ENCODE measurements around the gene ARSB.

The ARSB gene

GRCh38 chr5:78929833-78930232, 55.3 kb downstream of the ARSB start:
- TF ChIP-seq CTCF (IDR thresholded peaks at IDR 0.05), result no peak

- TF ChIP-seq CTCF (IDR thresholded peaks at IDR 0.05), result no peak
Observed at GRCh38 chr5:78927657-78928282, 57.3 kb downstream of the ARSB start.

GRCh38 chr5:78926252-78926651, 58.9 kb downstream of the ARSB start:
- no peak for TF ChIP-seq CTCF (IDR thresholded peaks at IDR 0.05)

- no peak for TF ChIP-seq CTCF (IDR thresholded peaks at IDR 0.05)
Observed at GRCh38 chr5:78925129-78925876, 59.8 kb downstream of the ARSB start.

DNA sequence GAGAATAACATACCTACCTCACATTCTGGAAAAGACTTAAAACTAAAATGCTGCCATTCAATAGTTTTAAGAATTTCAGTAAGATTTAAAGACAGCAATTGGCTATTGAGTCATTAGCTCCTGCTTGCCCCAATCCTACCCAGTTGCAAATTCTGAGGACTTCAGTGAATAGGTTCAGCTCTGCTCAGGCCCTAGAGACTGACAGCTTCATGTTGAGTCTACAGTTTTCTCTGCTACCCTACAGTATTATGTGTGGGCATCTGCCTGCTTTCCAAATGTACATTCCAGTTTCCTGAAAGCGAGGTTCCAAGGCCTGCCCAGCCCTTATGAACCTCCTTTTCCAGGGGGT, 61.5 kb downstream of the ARSB start:
- no peak for TF ChIP-seq CTCF (IDR thresholded peaks at IDR 0.05)

DNA sequence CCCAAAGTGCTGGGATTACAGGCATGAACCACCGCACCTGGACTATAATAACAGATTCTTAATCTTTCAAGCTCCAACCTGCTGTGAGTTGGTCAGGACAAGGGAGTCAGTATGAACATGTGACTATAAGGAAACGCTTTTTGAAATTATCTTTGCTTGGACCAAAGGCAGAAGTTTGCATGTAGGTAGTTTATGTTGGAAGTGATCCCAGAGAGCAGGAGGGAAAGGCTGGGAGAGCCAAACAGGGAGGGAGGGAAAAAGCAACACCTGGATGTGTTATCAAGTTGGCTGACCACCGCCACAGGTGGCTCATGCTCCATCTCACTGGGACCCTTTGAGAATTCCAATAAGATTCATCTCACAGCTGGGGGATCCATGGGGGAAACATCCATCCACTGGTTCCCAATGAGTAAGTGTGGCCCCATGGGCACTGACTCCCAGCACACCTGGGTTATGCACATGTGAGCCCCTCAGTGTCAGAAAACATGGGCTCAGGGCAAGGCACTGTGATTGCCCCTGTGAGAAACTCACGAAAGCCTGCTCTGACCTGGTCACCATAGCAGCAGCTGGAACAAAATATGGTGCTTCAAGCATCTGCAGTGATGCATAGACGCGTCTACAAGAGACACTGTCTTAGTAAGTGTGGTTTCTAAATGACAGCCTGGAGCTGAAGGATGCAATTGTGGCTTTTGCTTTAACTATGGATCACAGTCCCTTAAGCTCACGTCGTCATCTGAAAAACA, 62.1 kb downstream of the ARSB start:
- TF ChIP-seq CTCF (IDR thresholded peaks at IDR 0.05), result no peak

- no peak for TF ChIP-seq CTCF (IDR thresholded peaks at IDR 0.05)
Observed at GRCh38 chr5:78920604-78921003, 64.5 kb downstream of the ARSB start.
